ENCODE results near the gene SIGLEC1.

GRCh38 chr20:3694864-3695263, 17.5 kb downstream of the SIGLEC1 start:
- TF ChIP-seq, protein P1, sequence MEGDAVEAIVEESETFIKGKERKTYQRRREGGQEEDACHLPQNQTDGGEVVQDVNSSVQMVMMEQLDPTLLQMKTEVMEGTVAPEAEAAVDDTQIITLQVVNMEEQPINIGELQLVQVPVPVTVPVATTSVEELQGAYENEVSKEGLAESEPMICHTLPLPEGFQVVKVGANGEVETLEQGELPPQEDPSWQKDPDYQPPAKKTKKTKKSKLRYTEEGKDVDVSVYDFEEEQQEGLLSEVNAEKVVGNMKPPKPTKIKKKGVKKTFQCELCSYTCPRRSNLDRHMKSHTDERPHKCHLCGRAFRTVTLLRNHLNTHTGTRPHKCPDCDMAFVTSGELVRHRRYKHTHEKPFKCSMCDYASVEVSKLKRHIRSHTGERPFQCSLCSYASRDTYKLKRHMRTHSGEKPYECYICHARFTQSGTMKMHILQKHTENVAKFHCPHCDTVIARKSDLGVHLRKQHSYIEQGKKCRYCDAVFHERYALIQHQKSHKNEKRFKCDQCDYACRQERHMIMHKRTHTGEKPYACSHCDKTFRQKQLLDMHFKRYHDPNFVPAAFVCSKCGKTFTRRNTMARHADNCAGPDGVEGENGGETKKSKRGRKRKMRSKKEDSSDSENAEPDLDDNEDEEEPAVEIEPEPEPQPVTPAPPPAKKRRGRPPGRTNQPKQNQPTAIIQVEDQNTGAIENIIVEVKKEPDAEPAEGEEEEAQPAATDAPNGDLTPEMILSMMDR (conservative IDR thresholded peaks at IDR 0.05), result no peak
- no peak for TF ChIP-seq EZH2 (IDR thresholded peaks at IDR 0.05; ENCODE audit: low read depth)

All from PC-9 (cell line).